ENCODE results near the gene MOCOS.

Gene MOCOS

DNA sequence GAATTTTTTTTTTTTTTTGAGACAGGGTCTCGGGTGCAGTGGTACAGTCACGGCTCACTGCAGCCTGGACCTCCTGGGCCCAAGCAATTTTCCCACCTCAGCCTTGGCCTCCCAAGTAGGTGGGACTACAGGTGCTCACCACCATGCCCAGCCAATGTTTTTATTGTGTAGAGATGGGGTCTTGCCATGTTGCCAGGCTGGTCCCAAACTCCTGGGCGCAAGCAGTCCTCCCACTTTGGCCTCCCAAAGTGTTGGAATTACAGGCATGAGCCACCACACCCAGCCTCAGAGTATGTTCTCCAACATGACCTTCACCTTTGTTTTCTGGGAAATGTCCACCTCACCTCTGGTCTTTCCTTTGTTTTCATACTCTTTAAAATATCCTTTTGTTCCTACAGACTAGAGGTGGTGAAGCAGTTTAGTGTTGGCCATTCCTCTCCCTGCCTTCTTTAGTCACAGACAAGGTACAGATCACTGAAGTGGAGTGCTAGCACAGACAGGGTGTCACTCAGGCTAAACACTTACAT is 19.5 kb upstream of the MOCOS start:
- TF ChIP-seq, protein P1, sequence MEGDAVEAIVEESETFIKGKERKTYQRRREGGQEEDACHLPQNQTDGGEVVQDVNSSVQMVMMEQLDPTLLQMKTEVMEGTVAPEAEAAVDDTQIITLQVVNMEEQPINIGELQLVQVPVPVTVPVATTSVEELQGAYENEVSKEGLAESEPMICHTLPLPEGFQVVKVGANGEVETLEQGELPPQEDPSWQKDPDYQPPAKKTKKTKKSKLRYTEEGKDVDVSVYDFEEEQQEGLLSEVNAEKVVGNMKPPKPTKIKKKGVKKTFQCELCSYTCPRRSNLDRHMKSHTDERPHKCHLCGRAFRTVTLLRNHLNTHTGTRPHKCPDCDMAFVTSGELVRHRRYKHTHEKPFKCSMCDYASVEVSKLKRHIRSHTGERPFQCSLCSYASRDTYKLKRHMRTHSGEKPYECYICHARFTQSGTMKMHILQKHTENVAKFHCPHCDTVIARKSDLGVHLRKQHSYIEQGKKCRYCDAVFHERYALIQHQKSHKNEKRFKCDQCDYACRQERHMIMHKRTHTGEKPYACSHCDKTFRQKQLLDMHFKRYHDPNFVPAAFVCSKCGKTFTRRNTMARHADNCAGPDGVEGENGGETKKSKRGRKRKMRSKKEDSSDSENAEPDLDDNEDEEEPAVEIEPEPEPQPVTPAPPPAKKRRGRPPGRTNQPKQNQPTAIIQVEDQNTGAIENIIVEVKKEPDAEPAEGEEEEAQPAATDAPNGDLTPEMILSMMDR (IDR thresholded peaks at IDR 0.05): no peak

DNA sequence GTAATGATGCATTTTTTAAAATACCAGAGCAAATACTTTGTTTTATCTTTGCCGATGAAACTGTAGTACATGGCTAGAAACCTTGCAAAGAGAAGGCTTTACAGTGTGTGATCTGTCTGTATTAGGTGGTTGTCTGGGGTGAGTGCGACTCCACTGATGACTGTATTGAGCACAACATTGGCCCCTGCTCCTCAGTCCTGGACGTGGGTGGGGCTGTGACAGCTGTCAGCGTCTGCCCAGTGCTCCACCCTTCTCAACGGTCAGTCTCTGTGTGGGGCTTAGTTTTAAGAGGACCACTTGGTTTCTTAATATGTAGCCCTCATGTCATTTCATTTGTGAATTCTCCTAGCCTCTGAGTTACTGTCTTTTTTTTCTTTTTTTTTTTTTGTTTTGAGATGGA is 17.4 kb upstream of the MOCOS start:
- TF ChIP-seq, protein P1 (IDR thresholded peaks at IDR 0.05): no peak

DNA sequence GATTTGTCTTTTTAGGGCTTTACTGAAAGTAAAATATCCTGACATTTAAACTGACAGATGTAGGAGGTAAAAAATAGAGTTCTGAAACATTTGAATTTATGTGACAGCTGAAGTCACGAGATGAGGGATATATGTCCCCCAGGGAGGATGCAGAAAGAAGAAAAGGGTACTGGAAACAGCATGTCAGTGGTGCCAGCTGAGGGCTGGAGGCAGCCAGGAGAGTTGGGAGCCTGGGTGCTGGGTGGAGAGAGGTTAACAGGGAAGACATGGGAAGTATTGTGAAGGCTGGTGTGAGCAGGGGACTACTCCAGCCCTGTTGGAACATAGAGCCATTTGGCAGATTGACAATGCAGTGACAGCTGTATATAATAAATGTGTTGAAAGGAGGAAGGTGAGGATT is 11.8 kb upstream of the MOCOS start:
- TF ChIP-seq, protein P1 (IDR thresholded peaks at IDR 0.05): no peak

DNA sequence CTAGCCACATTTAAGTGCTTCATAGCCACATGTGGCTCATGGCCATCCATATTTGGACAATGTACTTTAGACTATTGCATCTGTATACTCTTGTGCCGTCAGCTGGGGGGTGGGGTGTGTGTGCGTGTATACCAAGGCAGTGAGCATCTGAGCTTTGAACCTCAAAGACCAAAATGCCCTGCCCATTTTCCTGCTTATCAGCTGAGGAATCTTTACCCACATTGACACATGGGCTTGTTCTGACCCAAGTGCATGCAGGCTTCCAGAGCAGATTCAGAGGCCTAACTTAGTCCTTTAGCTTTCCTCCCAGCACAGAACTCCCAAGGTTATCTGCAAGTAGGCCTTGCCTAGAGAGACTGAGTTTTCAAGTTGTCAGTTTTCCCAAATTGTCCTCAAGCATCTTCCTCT is 11.1 kb upstream of the MOCOS start:
- TF ChIP-seq, protein P1 (IDR thresholded peaks at IDR 0.05): no peak

DNA sequence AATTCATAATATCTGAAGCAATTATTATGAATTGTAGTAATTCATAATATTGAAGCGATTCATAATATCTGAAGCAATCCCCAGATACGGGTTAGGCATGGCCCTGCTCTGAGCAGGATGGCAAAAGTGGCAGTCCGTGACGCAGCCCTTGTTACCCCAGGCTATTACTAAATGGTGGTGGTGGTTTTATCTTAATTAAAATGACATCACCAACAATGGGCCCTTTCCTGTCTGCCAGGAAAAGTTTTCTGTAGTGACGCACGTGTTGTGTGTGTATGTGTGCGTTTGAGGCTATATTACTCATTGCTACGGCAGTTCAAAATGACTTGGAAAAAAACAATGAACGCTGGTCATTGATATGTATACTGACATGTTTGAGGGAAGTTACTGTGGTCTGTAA is 10.6 kb upstream of the MOCOS start:
- TF ChIP-seq, protein P1 (IDR thresholded peaks at IDR 0.05): no peak

DNA sequence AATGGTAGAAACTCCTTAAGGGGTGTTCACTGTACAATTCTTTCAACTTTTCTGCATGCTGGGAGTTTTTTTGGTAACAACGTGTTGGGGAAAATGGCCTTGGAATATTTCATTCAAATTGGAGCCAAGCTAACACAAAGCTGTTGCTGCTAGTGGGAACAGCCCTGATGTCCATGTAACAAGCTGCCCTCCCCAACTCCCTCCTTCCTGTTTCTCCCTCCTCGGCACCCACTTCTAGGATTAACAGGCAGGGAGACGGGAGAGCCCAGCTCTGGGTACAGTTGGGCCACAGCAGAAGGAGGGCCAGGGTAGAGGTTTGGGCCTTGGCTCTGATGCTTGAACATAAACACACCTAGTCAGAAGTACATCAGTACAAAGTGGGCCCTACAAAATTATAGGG is 9.4 kb upstream of the MOCOS start:
- TF ChIP-seq, protein P1 (IDR thresholded peaks at IDR 0.05): no peak

DNA sequence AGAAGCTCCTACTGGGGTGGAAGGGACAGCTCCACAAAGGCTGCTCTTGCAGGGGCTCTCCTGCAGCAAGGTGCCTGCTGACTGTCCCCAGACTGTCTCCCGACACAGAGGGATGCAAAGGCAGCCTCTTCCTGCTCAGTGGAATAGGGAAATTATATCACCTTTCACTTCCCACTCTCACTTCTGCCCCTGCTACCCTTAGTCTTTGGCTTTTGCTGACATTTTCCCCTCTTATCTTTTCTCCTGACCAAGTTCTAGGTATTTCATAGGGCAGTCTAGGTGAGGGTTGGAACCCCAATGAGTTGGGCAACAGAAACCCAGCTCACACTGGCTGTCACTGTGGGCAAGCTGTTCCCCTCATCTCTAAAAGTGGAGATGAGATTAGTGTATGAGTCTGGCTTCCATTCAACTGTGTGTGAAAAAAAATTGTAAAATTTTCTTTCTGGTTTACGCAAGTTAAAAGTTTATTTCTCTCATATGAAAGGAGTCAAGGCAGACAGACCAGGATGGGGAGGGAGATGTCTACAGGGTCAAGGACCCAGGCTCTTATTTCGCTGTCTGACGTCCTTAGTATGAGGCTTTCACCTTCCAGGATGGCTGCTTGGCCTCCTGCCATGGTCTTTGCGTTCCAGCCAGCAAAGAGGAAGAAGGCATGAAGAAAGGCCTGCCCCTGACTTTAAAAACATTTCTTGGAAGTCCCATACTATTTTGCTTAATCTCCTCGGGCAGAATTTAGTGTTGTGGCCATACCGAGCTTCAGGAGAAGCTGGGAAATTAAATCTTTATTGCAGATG is 7.5 kb upstream of the MOCOS start:
- TF ChIP-seq, protein P1 (IDR thresholded peaks at IDR 0.05): no peak
